Ovary (tissue), 3 donors: ENCODE data around the gene NACA2.

ENCODE experiments used
- CTCF ChIP-seq, 3 donors: fragments of 450-650 bp in 2 of 3; fragments of 200-600 bp in 1 of 3; IDR thresholded peaks; one replicate each; pipeline versions ENCODE4 v1.5.1 to v1.8.0; 2016 to 2022; ENCODE audit warnings: antibody characterized with exemption in 3 of 3, mild to moderate bottlenecking in 1 of 3
- POLR2A ChIP-seq: fragments of 450-650 bp; IDR thresholded peaks from one replicate; pipeline ENCODE4 v1.6.1; 2017; ENCODE audit warnings: antibody characterized with exemption, mild to moderate bottlenecking, moderate library complexity
- donor health status: DM: no; HTN: no; CAD: no.

GRCh38 chr17:61618950-61619349 is 27.9 kb upstream of the NACA2 start:
- TF ChIP-seq CTCF (IDR thresholded peaks at IDR 0.05) = no peak
- TF ChIP-seq POLR2A = no peak
